ENCODE results near the gene CYP2U1. TPM values are rescaled to one million over a fixed set of nuclear protein-coding genes. Genes with fewer than 3 reads are reported as not detected.

CYP2U1 gene
- total RNA-seq, 1 experiment from 2014 or later = 2.5 TPM

DNA sequence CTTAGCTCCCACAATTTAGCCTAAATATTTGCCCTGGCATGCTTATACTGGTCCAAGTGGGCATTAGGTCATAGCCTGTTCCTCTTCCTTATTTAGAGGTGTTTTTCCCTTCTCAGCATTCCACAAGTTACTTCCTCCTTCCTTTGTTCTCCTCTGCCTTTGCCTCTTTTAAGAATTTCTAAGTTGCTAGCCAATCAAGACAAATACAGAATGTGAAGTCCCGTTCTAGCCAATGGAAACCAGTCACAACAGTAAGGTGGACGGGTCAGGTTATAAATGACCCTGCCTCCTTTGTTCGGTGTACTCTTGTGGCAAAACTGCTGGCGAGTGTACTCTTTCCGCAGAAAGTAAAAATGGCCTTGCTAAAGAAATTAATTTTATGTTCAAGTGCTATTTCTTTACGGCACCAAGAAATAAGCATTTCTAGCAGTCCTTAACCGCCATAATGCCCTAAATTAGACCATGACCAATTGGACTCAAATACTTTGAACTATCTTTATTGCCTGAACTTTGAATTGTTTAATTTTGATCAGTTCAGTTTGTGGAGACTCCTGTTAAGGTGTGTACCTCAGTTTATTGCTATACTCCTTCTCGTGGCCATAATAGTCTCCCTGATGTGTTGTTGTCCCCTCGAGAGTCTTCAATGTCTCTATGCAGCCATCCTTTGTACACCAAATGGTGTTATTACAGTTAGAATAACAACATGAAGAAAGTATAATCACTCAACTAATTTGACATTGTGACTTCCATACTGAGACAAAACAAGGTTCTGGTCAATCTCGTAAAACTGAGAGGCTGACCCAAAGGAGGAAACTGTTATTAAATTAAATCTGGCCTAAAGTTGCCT, 56.8 kb downstream of the CYP2U1 start:
- intact Hi-C loops (cut with micrococcal nuclease) = no loop called here
- no TSS peak for BruUV-seq (replicated peaks)
- POLR2A ChIA-PET = interaction anchor here (0.6 to 1.5 kb wide), 3 partner anchors 12 to 1682 kb away, joined by 3 to 5 read pairs (median 4); partner anchors contain the start of gene SGMS2

DNA sequence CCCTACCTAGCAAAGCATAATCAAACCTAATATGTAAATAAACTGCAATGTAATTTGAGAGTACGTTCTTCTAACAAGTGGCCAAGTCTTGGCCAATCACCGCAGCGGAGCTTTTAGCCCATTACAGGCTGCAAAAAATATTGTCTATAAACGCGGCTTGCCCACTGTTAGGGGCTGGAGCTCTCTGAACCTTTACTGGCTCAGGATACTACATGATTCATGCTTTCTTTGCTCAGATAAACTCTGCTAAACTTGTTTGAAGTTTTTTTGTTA, 57.4 kb downstream of the CYP2U1 start:
- no peak for DNase-seq (ENCODE audit: unreplicated experiment)

More for the DNA sequence above, 56.8 kb downstream of the CYP2U1 start:
- Mint-ChIP-seq H3K4me3 (ENCODE audit: unreplicated experiment) (no peak overlapping the region), H3K4me1 (ENCODE audit: insufficient read depth, unreplicated experiment) (peaks cover 15% of the 10 kb centered on the region), H3K36me3 (ENCODE audit: insufficient read depth, unreplicated experiment) (no peaks in the 10 kb centered on the region), H3K27me3 (ENCODE audit: insufficient read depth, unreplicated experiment) (no peaks in the 10 kb centered on the region), H3K27ac (ENCODE audit: low read depth, unreplicated experiment) (peak overlapping the region; percentile 61), H3K9me3 (ENCODE audit: unreplicated experiment) (no peaks in the 10 kb centered on the region)
- TF ChIP-seq, protein P1, sequence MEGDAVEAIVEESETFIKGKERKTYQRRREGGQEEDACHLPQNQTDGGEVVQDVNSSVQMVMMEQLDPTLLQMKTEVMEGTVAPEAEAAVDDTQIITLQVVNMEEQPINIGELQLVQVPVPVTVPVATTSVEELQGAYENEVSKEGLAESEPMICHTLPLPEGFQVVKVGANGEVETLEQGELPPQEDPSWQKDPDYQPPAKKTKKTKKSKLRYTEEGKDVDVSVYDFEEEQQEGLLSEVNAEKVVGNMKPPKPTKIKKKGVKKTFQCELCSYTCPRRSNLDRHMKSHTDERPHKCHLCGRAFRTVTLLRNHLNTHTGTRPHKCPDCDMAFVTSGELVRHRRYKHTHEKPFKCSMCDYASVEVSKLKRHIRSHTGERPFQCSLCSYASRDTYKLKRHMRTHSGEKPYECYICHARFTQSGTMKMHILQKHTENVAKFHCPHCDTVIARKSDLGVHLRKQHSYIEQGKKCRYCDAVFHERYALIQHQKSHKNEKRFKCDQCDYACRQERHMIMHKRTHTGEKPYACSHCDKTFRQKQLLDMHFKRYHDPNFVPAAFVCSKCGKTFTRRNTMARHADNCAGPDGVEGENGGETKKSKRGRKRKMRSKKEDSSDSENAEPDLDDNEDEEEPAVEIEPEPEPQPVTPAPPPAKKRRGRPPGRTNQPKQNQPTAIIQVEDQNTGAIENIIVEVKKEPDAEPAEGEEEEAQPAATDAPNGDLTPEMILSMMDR (IDR thresholded peaks at IDR 0.05; ENCODE audit: unreplicated experiment) = no peak
- DNase-seq (ENCODE audit: unreplicated experiment) = no peak
- CTCF ChIA-PET = no interaction called here

DNA sequence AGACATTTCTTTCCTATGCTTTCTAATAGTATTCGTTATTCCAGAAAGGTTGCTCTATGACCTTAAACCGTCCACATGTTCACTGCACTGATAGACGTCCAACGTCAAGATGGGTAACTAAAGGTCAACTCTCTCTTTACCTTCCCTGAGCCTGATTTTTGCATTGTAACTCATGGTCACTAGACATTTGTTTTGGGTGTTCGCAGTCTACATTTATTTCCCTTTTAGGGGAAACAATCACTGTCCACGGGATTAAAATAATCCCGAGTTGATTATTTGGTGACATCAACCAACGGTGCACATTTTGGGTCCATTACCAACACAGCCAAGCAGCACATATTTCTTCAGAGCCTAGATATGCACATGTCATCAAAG, 57.8 kb downstream of the CYP2U1 start:
- POLR2A ChIA-PET = interaction anchor here (0.6 to 2.1 kb wide), 7 partner anchors 10 to 1683 kb away, joined by 3 to 14 read pairs (median 4); partner anchors contain the start of genes PAPSS1 and SGMS2

More for the DNA sequence above, 57.4 kb downstream of the CYP2U1 start:
- no peaks in the 10 kb centered on the region for H3K36me3 Mint-ChIP-seq (ENCODE audit: insufficient read depth, unreplicated experiment)
- H3K27ac Mint-ChIP-seq (ENCODE audit: low read depth, unreplicated experiment) = no peak overlapping the region
- H3K4me3 Mint-ChIP-seq (ENCODE audit: unreplicated experiment) = peak overlapping the region; percentile 90
- TF ChIP-seq, protein P1 (IDR thresholded peaks at IDR 0.05; ENCODE audit: unreplicated experiment) = no peak
- no peaks in the 10 kb centered on the region for H3K27me3 Mint-ChIP-seq (ENCODE audit: insufficient read depth, unreplicated experiment)
- CTCF ChIA-PET = no interaction called here
- intact Hi-C loops (cut with micrococcal nuclease) = no loop called here
- peaks cover 15% of the 10 kb centered on the region for H3K4me1 Mint-ChIP-seq (ENCODE audit: insufficient read depth, unreplicated experiment)
- H3K9me3 Mint-ChIP-seq (ENCODE audit: unreplicated experiment) = no peaks in the 10 kb centered on the region
- POLR2A ChIA-PET = interaction anchor here (0.6 to 1.5 kb wide), 2 partner anchors 164 to 1683 kb away, joined by 3 to 5 read pairs; partner anchors contain the start of gene SGMS2
- BruUV-seq (replicated peaks) = no TSS peak

More for the DNA sequence above, 57.8 kb downstream of the CYP2U1 start:
- Mint-ChIP-seq H3K4me1 (ENCODE audit: insufficient read depth, unreplicated experiment) (peaks cover 15% of the 10 kb centered on the region), H3K9me3 (ENCODE audit: unreplicated experiment) (no peaks in the 10 kb centered on the region), H3K27ac (ENCODE audit: low read depth, unreplicated experiment) (no peak overlapping the region), H3K4me3 (ENCODE audit: unreplicated experiment) (peak overlapping the region; percentile 90), H3K36me3 (ENCODE audit: insufficient read depth, unreplicated experiment) (peaks cover 2% of the 10 kb centered on the region), H3K27me3 (ENCODE audit: insufficient read depth, unreplicated experiment) (no peaks in the 10 kb centered on the region)
- TF ChIP-seq, protein P1 (IDR thresholded peaks at IDR 0.05; ENCODE audit: unreplicated experiment) = no peak
- intact Hi-C loops (cut with micrococcal nuclease) = no loop called here
- DNase-seq (ENCODE audit: unreplicated experiment) = no peak
- CTCF ChIA-PET = no interaction called here
- BruUV-seq (replicated peaks) = TSS peak; percentile 83
